ENCODE results near the gene DBNDD1. TPM values are rescaled to one million over a fixed set of nuclear protein-coding genes. Genes with fewer than 3 reads are reported as not detected.

DBNDD1 gene
- total RNA-seq, 1 experiment from 2014 or later = 30.1 TPM

DNA sequence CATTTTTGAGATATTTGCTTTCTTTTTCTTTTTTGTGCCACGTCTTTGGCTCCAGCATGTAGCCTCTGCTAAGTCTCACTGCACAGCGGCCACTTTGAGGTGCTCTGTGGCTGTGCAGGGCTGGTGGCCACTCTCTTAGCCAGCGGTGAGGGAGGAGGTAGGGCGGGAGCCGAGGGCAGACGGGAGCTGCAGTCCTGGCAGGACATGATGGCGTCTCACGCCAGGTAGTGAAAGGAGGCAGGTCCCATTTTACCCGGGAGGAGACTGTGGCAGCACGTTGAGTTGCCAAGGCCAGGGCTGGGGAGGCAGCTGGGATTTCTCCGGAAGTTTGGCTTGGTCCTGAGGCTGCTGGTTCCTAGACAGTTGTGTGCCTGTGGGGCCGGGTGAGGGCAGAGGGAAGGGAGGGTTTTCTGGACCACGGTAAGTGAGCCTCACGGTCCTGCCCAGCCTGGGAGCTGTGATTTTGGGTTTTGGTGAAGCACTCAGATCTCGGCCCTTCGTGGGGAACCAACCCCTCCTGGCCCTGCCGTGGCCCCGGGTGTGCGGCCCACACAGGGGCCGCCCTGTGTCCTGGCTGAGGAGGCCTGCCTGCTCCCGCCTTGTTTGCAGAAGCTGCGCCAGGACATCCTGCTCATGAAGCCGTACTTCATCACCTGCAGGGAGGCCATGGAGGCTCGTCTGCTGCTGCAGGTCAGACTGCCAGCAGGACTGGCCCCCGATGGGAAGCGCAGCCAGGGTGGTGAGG is 56.3 kb downstream of the DBNDD1 start:
- DNase-seq (ENCODE audit: low spot score) = no peak

DNA sequence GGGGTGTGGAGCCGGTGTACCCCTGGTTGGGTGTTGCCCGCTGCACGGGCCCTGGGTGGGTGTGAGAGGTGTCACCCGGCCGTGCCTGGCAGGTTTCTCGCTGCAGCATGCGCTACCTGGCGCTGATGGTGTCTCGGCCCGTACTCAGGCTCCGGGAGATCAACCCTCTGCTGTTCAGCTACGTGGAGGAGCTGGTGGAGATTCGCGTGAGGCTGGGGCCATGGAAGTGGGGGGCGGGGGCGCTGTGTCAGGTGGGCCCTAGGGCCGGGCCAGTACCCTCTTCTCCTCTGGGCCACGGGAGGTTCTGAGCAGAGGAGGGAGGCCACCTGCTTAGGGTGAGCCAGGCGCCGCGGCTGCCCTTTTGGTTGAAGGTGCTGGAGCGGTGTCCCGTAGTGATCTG is 57.3 kb downstream of the DBNDD1 start:
- no peak for DNase-seq (ENCODE audit: low spot score)

- no peak for DNase-seq (ENCODE audit: low spot score)
Measured at GRCh38 chr16:89960966-89961365, 58.3 kb downstream of the DBNDD1 start.

DNA sequence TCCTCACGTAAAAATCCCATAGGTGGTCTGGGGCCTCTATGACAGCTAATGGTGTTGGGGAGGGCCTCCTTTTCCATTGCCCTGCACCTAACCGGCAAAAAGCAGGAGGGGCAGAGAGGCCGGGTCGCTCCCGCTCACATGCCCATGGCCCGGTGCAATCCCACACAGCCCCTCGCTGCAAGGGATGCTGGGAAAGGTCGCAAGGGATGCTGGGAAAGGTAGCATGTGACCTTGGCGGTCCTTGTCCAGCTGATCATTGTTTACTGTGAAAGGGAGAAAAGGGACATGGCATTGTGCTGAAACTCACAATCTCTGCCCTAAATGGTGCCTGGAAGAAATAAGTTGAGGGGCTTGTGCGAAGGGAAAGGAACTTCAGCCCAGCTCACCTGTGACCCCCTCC is 60.7 kb downstream of the DBNDD1 start:
- no peak for DNase-seq (ENCODE audit: low spot score)

DNA sequence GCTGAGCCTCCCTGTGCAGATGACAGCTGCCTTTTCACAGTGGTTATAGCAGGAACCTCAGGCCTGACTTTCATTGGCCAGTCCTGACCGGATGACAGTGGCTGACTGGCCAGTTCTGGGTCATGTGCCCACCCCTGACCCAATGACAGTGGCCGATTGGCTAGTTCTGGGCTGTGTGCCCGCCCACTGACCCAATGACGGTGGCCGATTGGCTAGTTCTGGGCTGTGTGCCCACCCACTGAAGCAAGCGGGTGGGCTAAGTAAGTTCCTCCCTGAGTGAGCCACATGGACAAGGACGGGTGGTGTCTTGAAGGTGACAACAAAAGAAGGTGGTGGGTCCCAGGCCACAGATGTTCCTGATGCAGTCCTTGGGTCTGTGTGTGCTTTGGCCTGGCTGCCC is 61.2 kb downstream of the DBNDD1 start:
- DNase-seq (ENCODE audit: low spot score) = peak; percentile 50

DNA sequence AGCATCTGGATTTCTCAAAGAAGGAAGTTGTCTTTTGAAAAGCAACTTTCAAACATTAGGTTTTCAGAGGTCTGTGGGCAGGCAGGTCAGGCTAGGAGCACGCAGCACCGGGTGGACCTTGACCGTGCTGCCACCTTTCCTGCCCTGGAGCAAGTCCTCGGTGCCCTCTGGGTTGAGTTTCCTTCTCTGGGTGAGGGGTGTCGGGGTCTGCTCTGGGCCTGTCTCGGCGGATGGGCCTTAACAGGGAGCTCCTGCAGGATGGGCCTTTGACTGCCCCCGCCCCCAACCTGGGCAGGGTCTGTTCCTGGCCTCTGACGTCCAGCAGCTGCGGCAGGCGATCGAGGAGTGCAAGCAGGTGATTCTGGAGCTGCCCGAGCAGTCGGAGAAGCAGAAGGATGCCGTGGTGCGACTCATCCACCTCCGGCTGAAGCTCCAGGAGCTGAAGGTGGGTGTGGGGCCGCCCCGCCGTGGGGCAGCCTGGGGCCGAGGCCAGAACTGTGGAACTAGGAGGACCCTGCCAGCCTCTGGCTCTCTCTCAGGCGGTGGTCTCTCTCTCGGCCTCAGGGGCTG is 62.0 kb downstream of the DBNDD1 start:
- DNase-seq (ENCODE audit: low spot score) = no peak

- DNase-seq (ENCODE audit: low spot score) = no peak
Measured at GRCh38 chr16:89956505-89957215, 62.6 kb downstream of the DBNDD1 start.

GRCh38 chr16:89955001-89955685 is 64.1 kb downstream of the DBNDD1 start:
- no peak for DNase-seq (ENCODE audit: low spot score)

Other genes starting within 250 kb of the DBNDD1 start
- 51.8 and 55.9 TPM in 2 replicates for gene FANCA, start 202.8 kb downstream of the DBNDD1 start, total RNA-seq (2014; rRNA removed; shearing (Covaris generic))
- gene SPIRE2, start 191.0 kb downstream of the DBNDD1 start, total RNA-seq (2014; rRNA removed; shearing (Covaris generic)) = 6.9 and 12.6 TPM in 2 replicates
- 145 and 153 TPM in 2 replicates for gene TCF25, start 145.9 kb downstream of the DBNDD1 start, total RNA-seq (2014; rRNA removed; shearing (Covaris generic))
- gene MC1R, start 100.6 kb downstream of the DBNDD1 start, total RNA-seq (2014; rRNA removed; shearing (Covaris generic)) = 7.2 and 9.8 TPM in 2 replicates
- 743 and 810 TPM in 2 replicates for gene TUBB3, start 96.1 kb downstream of the DBNDD1 start, total RNA-seq (2014; rRNA removed; shearing (Covaris generic))
- gene DEF8, start 70.7 kb downstream of the DBNDD1 start, total RNA-seq (2014; rRNA removed; shearing (Covaris generic)) = 116 and 146 TPM in 2 replicates
- not detected in 2 replicates for gene PRDM7, start 57.9 kb upstream of the DBNDD1 start, total RNA-seq (2014; rRNA removed; shearing (Covaris generic))

Data from A172 (cell line).